ENCODE measurements around the gene DPEP1.

DPEP1 gene

GRCh38 chr16:89577055-89577759 lies 36.2 kb upstream of the DPEP1 start:
- peaks cover 26 to 32% of the 10 kb centered on the region in 2 experiments for H3K4me1 ChIP-seq (ENCODE audit: control insufficient read depth in 1 of 2, insufficient read depth in 2 of 2, low read length in 2 of 2)
- H4K91ac ChIP-seq (ENCODE audit: low read depth, low read length) = no peak overlapping the region
- H3K23ac ChIP-seq (ENCODE audit: low read length) = no peak overlapping the region
- no peak overlapping the region for H3K4me2 ChIP-seq (ENCODE audit: low read length)
- H4K8ac ChIP-seq (ENCODE audit: low read depth, low read length) = no peak overlapping the region
- no peak for DNase-seq
- H2BK12ac ChIP-seq (ENCODE audit: low read length) = no peak overlapping the region
- H3K27me3 ChIP-seq (ENCODE audit: insufficient read depth, low read length) = peaks cover 29% of the 10 kb centered on the region
- no CpG with 5 or more reads among the region's 25 CpGs for WGBS (ENCODE audit: extremely low coverage, insufficient coverage, insufficient read length)
- H2BK120ac ChIP-seq (ENCODE audit: insufficient read depth, low read length, poor library complexity) = no peak overlapping the region
- H3K79me1 ChIP-seq (ENCODE audit: low read length) = peaks cover 2% of the 10 kb centered on the region
- H3K4ac ChIP-seq (ENCODE audit: low read depth, low read length) = no peak overlapping the region
- H2AFZ ChIP-seq (ENCODE audit: insufficient read depth, low read length, poor library complexity) = no peak overlapping the region
- no peak overlapping the region for H4K12ac ChIP-seq (ENCODE audit: low read depth, low read length)
- H3K18ac ChIP-seq (ENCODE audit: low read length) = no peak overlapping the region
- no peaks in the 10 kb centered on the region for H3K79me2 ChIP-seq (ENCODE audit: control insufficient read depth, insufficient read depth, low read length, poor library complexity)
- no peak overlapping the region for H2BK5ac ChIP-seq (ENCODE audit: low read depth, low read length, poor library complexity)
- no peak overlapping the region for H3K4me3 ChIP-seq (ENCODE audit: low read depth, low read length)
- no peak overlapping the region for H3K27ac ChIP-seq (ENCODE audit: low read depth, low read length)
- H3K9ac ChIP-seq (ENCODE audit: low read length) = no peak overlapping the region
- H3K14ac ChIP-seq (ENCODE audit: low read length) = no peak overlapping the region
- no peak overlapping the region for H2AK5ac ChIP-seq (ENCODE audit: low read length)
- peaks cover 19% of the 10 kb centered on the region for H3K9me3 ChIP-seq (ENCODE audit: insufficient read depth, low read depth, low read length)
- H3K36me3 ChIP-seq (ENCODE audit: control insufficient read depth in 1 of 2, insufficient read depth in 2 of 2, low read length in 2 of 2) = no peaks in the 10 kb centered on the region

GRCh38 chr16:89579351-89579750 lies 34.1 kb upstream of the DPEP1 start:
- Histone ChIP-seq H4K91ac (ENCODE audit: low read depth, low read length) (no peak overlapping the region), H3K4me1 (ENCODE audit: control insufficient read depth in 1 of 2, insufficient read depth in 2 of 2, low read length in 2 of 2) (peaks cover 20 to 28% of the 10 kb centered on the region in 2 experiments), H4K12ac (ENCODE audit: low read depth, low read length) (no peak overlapping the region), H3K27ac (ENCODE audit: low read depth, low read length) (no peak overlapping the region), H2BK5ac (ENCODE audit: low read depth, low read length, poor library complexity) (no peak overlapping the region), H3K18ac (ENCODE audit: low read length) (no peak overlapping the region), H3K79me2 (ENCODE audit: control insufficient read depth, insufficient read depth, low read length, poor library complexity) (no peaks in the 10 kb centered on the region), H3K4me3 (ENCODE audit: low read depth, low read length) (no peak overlapping the region), H2AFZ (ENCODE audit: insufficient read depth, low read length, poor library complexity) (no peak overlapping the region), H3K4ac (ENCODE audit: low read depth, low read length) (no peak overlapping the region), H2BK12ac (ENCODE audit: low read length) (no peak overlapping the region), H3K27me3 (ENCODE audit: insufficient read depth, low read length) (peaks cover 29% of the 10 kb centered on the region), H3K9ac (ENCODE audit: low read length) (no peak overlapping the region), H3K23ac (ENCODE audit: low read length) (no peak overlapping the region), H4K8ac (ENCODE audit: low read depth, low read length) (no peak overlapping the region), H3K9me3 (ENCODE audit: insufficient read depth, low read depth, low read length) (peaks cover 19% of the 10 kb centered on the region), H2AK5ac (ENCODE audit: low read length) (no peak overlapping the region), H3K4me2 (ENCODE audit: low read length) (no peak overlapping the region), H3K14ac (ENCODE audit: low read length) (no peak overlapping the region), H3K79me1 (ENCODE audit: low read length) (peaks cover 5% of the 10 kb centered on the region), H3K36me3 (ENCODE audit: control insufficient read depth in 1 of 2, insufficient read depth in 2 of 2, low read length in 2 of 2) (no peaks in the 10 kb centered on the region), H2BK120ac (ENCODE audit: insufficient read depth, low read length, poor library complexity) (no peak overlapping the region)
- 67% methylated on average over 3 of the region's 15 CpGs for WGBS (ENCODE audit: extremely low coverage, insufficient coverage, insufficient read length)
- no peak for DNase-seq

- WGBS (ENCODE audit: extremely low coverage, insufficient coverage, insufficient read length) = no CpG with 5 or more reads among the region's 33 CpGs
- H3K4me2 ChIP-seq (ENCODE audit: low read length) = no peak overlapping the region
Observed at GRCh38 chr16:89581045-89581695, 32.3 kb upstream of the DPEP1 start.

GRCh38 chr16:89581861-89582563 lies 31.4 kb upstream of the DPEP1 start:
- no peak overlapping the region for H3K18ac ChIP-seq (ENCODE audit: low read length)
- no peak overlapping the region for H4K12ac ChIP-seq (ENCODE audit: low read depth, low read length)
- H3K79me2 ChIP-seq (ENCODE audit: control insufficient read depth, insufficient read depth, low read length, poor library complexity) = no peaks in the 10 kb centered on the region
- H2AFZ ChIP-seq (ENCODE audit: insufficient read depth, low read length, poor library complexity) = no peak overlapping the region
- H2BK5ac ChIP-seq (ENCODE audit: low read depth, low read length, poor library complexity) = no peak overlapping the region
- H3K9me3 ChIP-seq (ENCODE audit: insufficient read depth, low read depth, low read length) = peaks cover 10% of the 10 kb centered on the region
- H2BK12ac ChIP-seq (ENCODE audit: low read length) = peak overlapping the region; percentile 26
- H3K14ac ChIP-seq (ENCODE audit: low read length) = no peak overlapping the region
- H3K4ac ChIP-seq (ENCODE audit: low read depth, low read length) = no peak overlapping the region
- H3K79me1 ChIP-seq (ENCODE audit: low read length) = peaks cover 3% of the 10 kb centered on the region
- no peak overlapping the region for H4K8ac ChIP-seq (ENCODE audit: low read depth, low read length)
- no peaks in the 10 kb centered on the region for H3K36me3 ChIP-seq (ENCODE audit: control insufficient read depth in 1 of 2, insufficient read depth in 2 of 2, low read length in 2 of 2)
- H3K4me3 ChIP-seq (ENCODE audit: low read depth, low read length) = no peak overlapping the region
- peak overlapping the region; percentile 34 for H2BK120ac ChIP-seq (ENCODE audit: insufficient read depth, low read length, poor library complexity)
- no peak overlapping the region for H3K9ac ChIP-seq (ENCODE audit: low read length)
- no peak overlapping the region for H3K4me2 ChIP-seq (ENCODE audit: low read length)
- peaks cover 6% of the 10 kb centered on the region for H3K27me3 ChIP-seq (ENCODE audit: insufficient read depth, low read length)
- H3K4me1 ChIP-seq (ENCODE audit: control insufficient read depth in 1 of 2, insufficient read depth in 2 of 2, low read length in 2 of 2) = peaks cover 15 to 17% of the 10 kb centered on the region in 2 experiments
- DNase-seq = no peak
- no peak overlapping the region for H3K23ac ChIP-seq (ENCODE audit: low read length)
- no peak overlapping the region for H2AK5ac ChIP-seq (ENCODE audit: low read length)
- no CpG with 5 or more reads among the region's 15 CpGs for WGBS (ENCODE audit: extremely low coverage, insufficient coverage, insufficient read length)
- H4K91ac ChIP-seq (ENCODE audit: low read depth, low read length) = peak overlapping the region; percentile 11
- no peak overlapping the region for H3K27ac ChIP-seq (ENCODE audit: low read depth, low read length)

More at GRCh38 chr16:89581045-89581695, 32.3 kb upstream of the DPEP1 start:
- no peak overlapping the region for H3K4ac ChIP-seq (ENCODE audit: low read depth, low read length)
- no peak overlapping the region for H3K9ac ChIP-seq (ENCODE audit: low read length)
- no peak overlapping the region for H4K8ac ChIP-seq (ENCODE audit: low read depth, low read length)
- peaks cover 3% of the 10 kb centered on the region for H3K79me1 ChIP-seq (ENCODE audit: low read length)
- no peak overlapping the region for H3K18ac ChIP-seq (ENCODE audit: low read length)
- H3K79me2 ChIP-seq (ENCODE audit: control insufficient read depth, insufficient read depth, low read length, poor library complexity) = no peaks in the 10 kb centered on the region
- H3K4me1 ChIP-seq (ENCODE audit: control insufficient read depth in 1 of 2, insufficient read depth in 2 of 2, low read length in 2 of 2) = peaks cover 15 to 17% of the 10 kb centered on the region in 2 experiments
- H2BK12ac ChIP-seq (ENCODE audit: low read length) = no peak overlapping the region
- H2BK5ac ChIP-seq (ENCODE audit: low read depth, low read length, poor library complexity) = no peak overlapping the region
- H3K23ac ChIP-seq (ENCODE audit: low read length) = no peak overlapping the region
- no peak overlapping the region for H4K12ac ChIP-seq (ENCODE audit: low read depth, low read length)
- peaks cover 16% of the 10 kb centered on the region for H3K9me3 ChIP-seq (ENCODE audit: insufficient read depth, low read depth, low read length)
- H3K14ac ChIP-seq (ENCODE audit: low read length) = no peak overlapping the region
- peak; percentile 91 to 95 for DNase-seq
- H3K27ac ChIP-seq (ENCODE audit: low read depth, low read length) = no peak overlapping the region
- H3K27me3 ChIP-seq (ENCODE audit: insufficient read depth, low read length) = peaks cover 14% of the 10 kb centered on the region
- no peak overlapping the region for H2BK120ac ChIP-seq (ENCODE audit: insufficient read depth, low read length, poor library complexity)
- no peak overlapping the region for H2AK5ac ChIP-seq (ENCODE audit: low read length)
- H3K36me3 ChIP-seq (ENCODE audit: control insufficient read depth in 1 of 2, insufficient read depth in 2 of 2, low read length in 2 of 2) = no peaks in the 10 kb centered on the region
- no peak overlapping the region for H2AFZ ChIP-seq (ENCODE audit: insufficient read depth, low read length, poor library complexity)
- no peak overlapping the region for H4K91ac ChIP-seq (ENCODE audit: low read depth, low read length)
- H3K4me3 ChIP-seq (ENCODE audit: low read depth, low read length) = peak overlapping the region; percentile 6

All from trophoblast cell (in vitro differentiated cells and primary cell).